GM19035 (cell line): ENCODE data around the gene PAGR1.
A peak's percentile ranks its signal among the peaks of the same experiment; 100 is the strongest.
"Not testable (repeated sequence)": the region's sequence is repeated elsewhere in the genome, so short reads cannot be mapped to it uniquely, and the experiment has no call there.

ENCODE experiments used
- ATAC-seq: cut with Tn5 transposase; IDR thresholded peaks from one replicate; pipeline ENCODE4 v1.9.1; 2021; ENCODE audit not compliant: unreplicated experiment

Gene PAGR1

GRCh38 chr16:29862383-29862883 is 46.5 kb downstream of the PAGR1 start:
- ATAC-seq = no peak

DNA sequence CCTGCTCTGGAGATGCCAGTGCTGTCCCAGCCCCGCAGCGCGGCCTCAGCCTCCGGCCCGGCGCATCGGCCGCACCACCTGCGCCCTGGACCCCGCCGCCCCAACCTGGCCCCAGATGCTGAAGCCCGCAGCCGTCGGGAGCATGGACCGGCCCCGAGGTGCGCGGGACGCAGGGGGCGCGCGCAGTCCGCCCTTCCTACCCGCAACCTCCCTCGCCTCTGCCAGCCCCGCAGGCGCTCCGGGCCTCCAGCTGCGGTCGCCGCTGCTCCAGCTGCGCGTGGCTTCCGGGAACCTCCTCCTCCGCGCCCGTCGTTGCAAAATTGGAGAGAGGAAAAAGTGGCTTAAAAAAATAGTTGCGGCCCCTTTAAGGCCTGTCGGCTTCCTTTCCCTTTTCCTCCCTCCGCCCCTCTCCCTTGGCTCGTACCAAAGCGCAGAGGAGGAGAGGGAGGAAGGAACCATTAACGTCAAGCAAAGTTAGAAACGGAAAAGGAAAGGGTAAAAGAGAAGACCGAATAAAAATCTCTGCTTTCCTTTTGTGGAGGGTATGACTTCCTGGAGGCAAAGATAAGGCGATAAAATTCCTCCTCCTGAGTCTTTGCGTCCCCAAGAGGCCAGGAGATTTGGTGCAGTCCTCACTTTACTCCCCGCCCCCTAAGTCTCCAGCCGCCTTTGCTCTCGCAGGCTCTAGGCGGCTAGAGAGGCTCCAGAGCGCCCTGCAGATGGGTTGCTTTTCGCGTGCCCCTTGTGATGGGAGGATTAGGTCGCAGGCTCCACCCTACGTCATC is 47.1 kb downstream of the PAGR1 start, which contains the start of gene CDIPT:
TSS of gene CDIPT (minus strand) at position 343 of the 785 bp plus-strand sequence. CDS start 369 bp downstream, outside the sequence.
- peak; percentile 95 for ATAC-seq

- ATAC-seq = no peak
These were observed 47.7 kb downstream of the PAGR1 start for GRCh38 chr16:29863669-29863984.

- no peak for ATAC-seq
These were observed 48.3 kb downstream of the PAGR1 start for GRCh38 chr16:29864205-29864604.

GRCh38 chr16:29868396-29869009 is 52.6 kb downstream of the PAGR1 start:
- no peak for ATAC-seq

DNA sequence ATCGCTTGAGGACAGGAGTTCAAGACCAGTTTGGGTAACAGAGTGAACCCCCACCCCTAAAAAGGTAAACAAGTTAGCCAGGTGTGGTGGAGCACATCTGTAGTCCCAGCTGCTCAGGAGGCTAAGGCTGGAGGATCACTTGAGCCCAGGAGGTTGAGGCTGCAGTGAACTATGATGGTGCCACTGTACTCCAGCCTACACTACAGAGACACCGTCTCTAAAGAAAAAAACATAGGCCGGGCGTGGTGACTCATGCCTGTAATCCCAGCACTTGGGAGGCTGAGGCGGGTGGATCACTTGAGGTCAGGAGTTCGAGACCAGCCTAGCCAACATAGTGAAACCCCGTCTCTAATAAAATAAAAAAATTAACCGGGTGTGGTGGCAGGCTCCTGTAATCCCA is 53.1 kb downstream of the PAGR1 start:
- not testable (repeated sequence) for ATAC-seq
